GM12873 (cell line): ENCODE data around the gene GALNT9.

Experiments
- TF ChIP-seq, protein P1 (sequence below): IDR thresholded peaks from 2 replicates; pipeline ENCODE4 v1.5.1; 2012; ENCODE audit warnings: low read depth, mild to moderate bottlenecking, moderate library complexity, low read length, control low read depth; ENCODE audit not compliant: insufficient read depth; ENCODE audit errors: missing control alignments

Gene GALNT9

DNA sequence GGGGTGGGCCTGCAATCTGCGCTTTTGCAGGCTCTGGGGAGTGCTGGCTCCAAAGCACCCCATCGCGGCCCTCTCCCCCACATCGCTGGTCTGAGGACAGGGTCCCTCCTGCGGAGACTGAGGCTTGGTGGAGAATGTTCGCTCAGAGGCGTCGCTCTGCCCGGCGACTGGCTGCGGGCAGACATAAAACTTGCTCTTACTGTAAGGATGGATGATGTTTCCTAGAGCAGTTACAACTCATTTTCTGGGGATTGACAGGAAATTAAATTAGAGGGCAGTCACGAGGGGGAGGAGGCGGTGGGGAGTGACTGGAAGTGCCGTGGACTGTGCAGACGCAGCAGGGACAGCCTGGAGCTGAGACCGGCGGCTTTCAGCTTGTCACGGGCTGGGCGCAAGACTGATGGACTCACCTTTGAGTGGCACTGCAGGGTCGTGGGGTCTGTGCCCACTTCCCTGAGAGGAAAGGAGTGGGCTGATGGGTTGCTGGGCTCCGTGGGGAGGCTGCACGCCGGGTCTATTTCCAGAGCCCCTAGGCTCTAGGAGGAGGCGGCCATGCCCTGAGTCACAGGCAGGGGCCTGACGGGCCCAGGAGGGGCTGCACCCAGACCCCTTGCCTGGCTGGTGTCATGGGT is 152.4 kb downstream of the GALNT9 start:
- TF ChIP-seq, protein P1, sequence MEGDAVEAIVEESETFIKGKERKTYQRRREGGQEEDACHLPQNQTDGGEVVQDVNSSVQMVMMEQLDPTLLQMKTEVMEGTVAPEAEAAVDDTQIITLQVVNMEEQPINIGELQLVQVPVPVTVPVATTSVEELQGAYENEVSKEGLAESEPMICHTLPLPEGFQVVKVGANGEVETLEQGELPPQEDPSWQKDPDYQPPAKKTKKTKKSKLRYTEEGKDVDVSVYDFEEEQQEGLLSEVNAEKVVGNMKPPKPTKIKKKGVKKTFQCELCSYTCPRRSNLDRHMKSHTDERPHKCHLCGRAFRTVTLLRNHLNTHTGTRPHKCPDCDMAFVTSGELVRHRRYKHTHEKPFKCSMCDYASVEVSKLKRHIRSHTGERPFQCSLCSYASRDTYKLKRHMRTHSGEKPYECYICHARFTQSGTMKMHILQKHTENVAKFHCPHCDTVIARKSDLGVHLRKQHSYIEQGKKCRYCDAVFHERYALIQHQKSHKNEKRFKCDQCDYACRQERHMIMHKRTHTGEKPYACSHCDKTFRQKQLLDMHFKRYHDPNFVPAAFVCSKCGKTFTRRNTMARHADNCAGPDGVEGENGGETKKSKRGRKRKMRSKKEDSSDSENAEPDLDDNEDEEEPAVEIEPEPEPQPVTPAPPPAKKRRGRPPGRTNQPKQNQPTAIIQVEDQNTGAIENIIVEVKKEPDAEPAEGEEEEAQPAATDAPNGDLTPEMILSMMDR: no peak

GRCh38 chr12:132176385-132176919 is 152.9 kb downstream of the GALNT9 start:
- TF ChIP-seq, protein P1: no peak

GRCh38 chr12:132175496-132176384 is 153.6 kb downstream of the GALNT9 start:
- TF ChIP-seq, protein P1: no peak

- TF ChIP-seq, protein P1: no peak
Measured at GRCh38 chr12:132174839-132175490, 154.4 kb downstream of the GALNT9 start.

- TF ChIP-seq, protein P1: no peak
Measured at GRCh38 chr12:132174015-132174838, 155.2 kb downstream of the GALNT9 start.

DNA sequence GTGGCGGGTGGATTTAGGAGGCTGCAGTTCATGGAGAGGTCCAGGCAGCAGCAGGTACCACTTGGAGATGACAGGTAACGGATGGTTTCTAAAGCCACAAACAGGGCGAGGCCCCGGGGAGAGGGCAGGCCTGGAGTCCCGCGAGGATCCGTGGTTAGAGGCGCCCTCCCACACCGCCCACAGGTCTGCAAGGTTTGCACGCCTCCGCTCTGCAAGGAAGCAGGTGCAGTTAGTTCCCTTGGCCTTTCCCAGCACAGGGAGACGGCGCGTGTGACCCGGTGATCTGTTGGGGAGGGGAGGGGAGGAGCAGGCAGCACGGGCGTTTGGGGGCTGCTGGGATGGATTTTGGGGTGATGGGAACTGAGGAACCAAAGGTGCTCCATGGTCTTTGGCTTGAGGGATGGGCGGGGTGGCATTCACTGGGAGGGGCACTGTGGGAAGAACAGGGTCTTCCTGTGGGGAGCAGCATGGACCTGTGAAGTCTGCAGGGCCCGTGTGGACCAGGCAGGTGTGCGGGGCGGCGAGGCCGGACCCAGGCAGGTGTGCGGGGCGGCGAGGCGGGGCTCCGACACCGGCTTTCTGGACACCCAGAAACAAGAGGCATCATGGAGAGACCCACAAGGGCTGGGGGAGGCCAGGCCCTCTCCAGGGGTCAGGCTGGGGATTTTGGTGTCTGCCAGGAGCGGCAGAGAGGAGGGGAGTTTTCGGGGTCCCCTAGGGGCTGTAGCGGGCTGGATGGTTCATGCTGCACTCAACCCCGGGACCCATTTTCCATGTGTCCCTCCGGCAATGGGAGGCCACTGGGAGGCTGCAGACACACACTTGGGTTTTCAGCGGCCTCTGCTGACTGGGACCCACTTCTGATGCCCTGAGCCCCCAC is 156.0 kb downstream of the GALNT9 start:
- TF ChIP-seq, protein P1: no peak
